IMR-90 (cell line): ENCODE measurements around the gene LRAT.

ENCODE experiments used
- BHLHE40 ChIP-seq: fragments of 150-350 bp; IDR thresholded peaks from 2 replicates; pipeline ENCODE4 v1.6.1; 2016; ENCODE audit warnings: mild to moderate bottlenecking, low read depth, low read length
- CEBPB ChIP-seq: IDR thresholded peaks from 2 replicates; pipeline ENCODE4 v1.6.1; 2012; ENCODE audit warnings: low read depth, low read length, improper control_type of control experiment
- MAFK ChIP-seq: IDR thresholded peaks from 2 replicates; pipeline ENCODE4 v1.6.1; 2012; ENCODE audit warnings: low read depth, low read length, improper control_type of control experiment
- MAZ ChIP-seq: IDR thresholded peaks from 2 replicates; pipeline ENCODE4 v1.6.1; 2012; ENCODE audit warnings: low read depth, mild to moderate bottlenecking, low read length, improper control_type of control experiment, moderate library complexity, borderline replicate concordance
- MXI1 ChIP-seq: IDR thresholded peaks from 2 replicates; pipeline ENCODE4 v1.6.1; 2012; ENCODE audit warnings: low read depth, mild to moderate bottlenecking, low read length, moderate library complexity, borderline replicate concordance
- POLR2A ChIP-seq: IDR thresholded peaks from 2 replicates; pipeline ENCODE4 v1.6.1; 2012; ENCODE audit warnings: mild to moderate bottlenecking, low read depth, low read length
- RAD21 ChIP-seq: IDR thresholded peaks from 2 replicates; pipeline ENCODE4 v1.6.1; 2012; ENCODE audit warnings: low read length, improper control_type of control experiment
- RCOR1 ChIP-seq: IDR thresholded peaks from 2 replicates; pipeline ENCODE4 v1.6.1; 2012; ENCODE audit warnings: mild to moderate bottlenecking, low read length, improper control_type of control experiment; ENCODE audit not compliant: insufficient replicate concordance
- RFX5 ChIP-seq: IDR thresholded peaks from 2 replicates; pipeline ENCODE4 v1.8.0; 2012; ENCODE audit warnings: low read depth, mild to moderate bottlenecking, low read length, moderate library complexity
- SMC3 ChIP-seq: fragments of 150-350 bp; IDR thresholded peaks from 2 replicates; pipeline ENCODE4 v1.6.1; 2016; ENCODE audit warnings: low read depth, mild to moderate bottlenecking, antibody characterized with exemption, low read length, moderate library complexity
- TF ChIP-seq, protein P1 (sequence below): conservative IDR thresholded peaks from 2 replicates; pipeline ENCODE4 v1.5.1; 2012; ENCODE audit warnings: mild to moderate bottlenecking, low read depth, low read length, improper control_type of control experiment

- TF ChIP-seq, protein P1, sequence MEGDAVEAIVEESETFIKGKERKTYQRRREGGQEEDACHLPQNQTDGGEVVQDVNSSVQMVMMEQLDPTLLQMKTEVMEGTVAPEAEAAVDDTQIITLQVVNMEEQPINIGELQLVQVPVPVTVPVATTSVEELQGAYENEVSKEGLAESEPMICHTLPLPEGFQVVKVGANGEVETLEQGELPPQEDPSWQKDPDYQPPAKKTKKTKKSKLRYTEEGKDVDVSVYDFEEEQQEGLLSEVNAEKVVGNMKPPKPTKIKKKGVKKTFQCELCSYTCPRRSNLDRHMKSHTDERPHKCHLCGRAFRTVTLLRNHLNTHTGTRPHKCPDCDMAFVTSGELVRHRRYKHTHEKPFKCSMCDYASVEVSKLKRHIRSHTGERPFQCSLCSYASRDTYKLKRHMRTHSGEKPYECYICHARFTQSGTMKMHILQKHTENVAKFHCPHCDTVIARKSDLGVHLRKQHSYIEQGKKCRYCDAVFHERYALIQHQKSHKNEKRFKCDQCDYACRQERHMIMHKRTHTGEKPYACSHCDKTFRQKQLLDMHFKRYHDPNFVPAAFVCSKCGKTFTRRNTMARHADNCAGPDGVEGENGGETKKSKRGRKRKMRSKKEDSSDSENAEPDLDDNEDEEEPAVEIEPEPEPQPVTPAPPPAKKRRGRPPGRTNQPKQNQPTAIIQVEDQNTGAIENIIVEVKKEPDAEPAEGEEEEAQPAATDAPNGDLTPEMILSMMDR = no peak
- TF ChIP-seq MAFK = no peak
- TF ChIP-seq RFX5 = no peak
- TF ChIP-seq RAD21 = no peak
- no peak for TF ChIP-seq POLR2A
- TF ChIP-seq RCOR1 = no peak
- no peak for TF ChIP-seq SMC3
- no peak for TF ChIP-seq BHLHE40
- no peak for TF ChIP-seq MXI1
- TF ChIP-seq CEBPB = no peak
- no peak for TF ChIP-seq MAZ
These were observed 4.7 kb upstream of the LRAT start for GRCh38 chr4:154739111-154739510.
